ENCODE results near the gene CDKL5.
"Not testable (repeated sequence)": the region's sequence is repeated elsewhere in the genome, so short reads cannot be mapped to it uniquely, and the experiment has no call there.

CDKL5 gene

DNA sequence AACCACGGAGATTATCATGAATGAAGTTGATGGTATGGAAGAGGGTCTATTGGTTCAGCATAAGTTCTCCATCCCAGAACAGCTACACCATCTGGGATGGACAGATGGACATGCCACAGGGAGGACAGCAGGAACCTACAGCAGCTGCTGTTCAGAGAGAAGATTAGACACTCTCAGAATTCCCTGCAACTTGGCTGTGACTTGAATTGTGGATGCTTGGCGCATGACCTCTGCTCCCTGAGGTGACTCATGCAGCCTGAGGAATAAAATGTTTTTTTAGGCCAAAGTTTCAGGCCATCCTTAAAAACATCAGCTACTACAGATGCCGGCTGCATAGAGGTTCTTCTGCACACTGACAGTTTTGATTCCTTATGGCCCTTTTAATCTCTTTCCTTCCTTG is 149.2 kb downstream of the CDKL5 start:
- no peak for DNase-seq

DNA sequence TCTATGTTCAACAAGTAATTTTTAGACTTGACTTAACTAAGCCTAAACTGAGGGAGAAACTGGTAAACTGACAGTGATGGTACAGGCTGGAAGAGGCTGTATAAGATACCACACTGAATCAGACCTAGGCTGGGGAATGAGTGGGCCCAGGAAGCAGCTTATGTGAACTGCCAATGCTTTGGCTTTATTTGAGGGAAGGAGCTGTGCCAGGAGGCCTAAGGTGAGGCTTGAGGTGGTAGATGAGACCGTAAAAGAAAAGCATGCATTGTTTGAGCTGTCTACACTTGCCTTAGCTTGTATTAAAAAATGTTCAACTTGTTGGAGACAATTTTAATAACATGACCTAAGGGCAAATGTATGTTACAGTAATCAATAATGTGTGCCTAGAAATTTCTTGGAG is 150.3 kb downstream of the CDKL5 start:
- no peak for DNase-seq

DNA sequence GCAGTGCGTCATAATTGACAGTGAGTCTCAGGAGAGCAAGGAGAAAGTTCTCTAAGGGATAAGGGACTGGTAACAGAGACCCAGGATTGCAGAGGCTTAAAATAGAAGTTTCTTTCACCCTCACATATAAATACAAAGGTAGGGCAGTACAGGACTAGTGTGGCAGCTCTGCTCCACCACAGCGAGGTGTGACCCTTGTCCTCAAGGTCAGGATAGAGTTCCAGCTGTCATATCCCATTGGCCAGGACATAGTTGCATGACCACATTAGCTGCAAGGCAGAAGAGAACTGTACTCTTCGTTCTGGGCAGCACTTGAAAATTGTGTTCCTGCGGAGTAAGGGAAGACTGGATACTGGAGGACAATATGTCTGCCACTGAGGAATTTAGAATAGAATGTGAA is 152.0 kb downstream of the CDKL5 start:
- DNase-seq, result no peak

DNA sequence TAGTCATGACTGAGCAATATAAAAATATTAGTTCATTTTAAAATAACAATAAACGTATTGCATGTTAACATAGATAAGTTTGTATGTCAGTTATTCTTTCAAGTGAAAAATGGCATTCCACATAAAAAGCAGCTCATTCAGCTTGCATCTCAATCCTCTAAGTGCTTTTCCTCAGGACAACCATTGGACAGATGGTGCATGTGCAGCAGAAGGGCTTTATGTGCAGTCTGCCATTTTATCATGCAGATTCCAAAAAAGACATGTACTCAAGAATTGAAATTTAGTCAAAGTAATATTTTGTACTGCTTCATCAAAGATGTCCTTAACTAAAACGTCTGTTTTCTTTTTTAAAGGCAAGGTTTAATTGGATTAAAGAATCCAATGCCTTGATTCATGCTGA is 153.1 kb downstream of the CDKL5 start:
- DNase-seq, result no peak

DNA sequence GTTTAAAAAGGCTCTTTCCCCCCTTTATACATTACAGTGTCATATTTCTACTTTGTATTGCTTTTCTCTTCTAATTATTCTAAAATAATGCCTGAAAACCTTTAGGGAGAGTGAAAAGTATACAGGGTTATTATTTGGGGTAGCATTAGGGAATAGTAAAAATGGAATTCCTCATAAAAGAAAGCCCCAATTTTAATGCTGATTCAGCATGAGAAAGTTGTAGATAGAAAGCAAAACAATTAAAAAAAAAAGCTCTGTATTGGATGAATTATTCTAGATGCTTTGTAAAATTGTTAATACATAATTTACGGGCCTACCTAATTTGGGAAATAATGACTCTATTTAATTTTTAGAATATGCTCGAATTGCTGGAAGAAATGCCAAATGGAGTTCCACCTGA is 154.1 kb downstream of the CDKL5 start:
- no peak for DNase-seq

DNA sequence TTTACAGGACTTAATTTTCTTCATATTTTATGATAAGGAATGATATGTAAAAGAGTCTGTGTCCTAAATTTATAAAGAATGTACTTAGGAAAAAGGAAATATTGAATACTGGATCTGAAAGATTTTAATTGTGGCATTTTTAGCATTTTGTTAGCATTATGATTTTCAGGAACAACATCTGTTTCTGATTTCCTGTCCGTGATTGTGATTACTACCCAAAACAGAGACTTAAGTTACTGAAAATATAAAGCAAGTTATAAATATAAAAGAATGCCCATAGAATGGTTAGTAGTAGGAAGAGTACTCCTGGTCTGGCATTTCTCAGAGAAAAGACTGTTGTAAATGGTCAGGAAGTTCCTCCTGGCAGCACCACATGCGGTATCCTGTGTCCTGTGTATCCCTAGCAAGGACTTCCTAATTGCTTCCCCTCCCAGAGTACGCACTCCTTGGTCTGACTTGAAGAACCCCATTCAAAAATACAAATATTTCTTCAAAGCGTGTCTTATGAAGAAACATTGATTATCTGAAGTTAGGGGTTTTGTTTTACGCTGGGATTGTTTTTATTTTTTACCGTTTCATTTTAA is 157.6 kb downstream of the CDKL5 start:
- DNase-seq, result no peak

DNA sequence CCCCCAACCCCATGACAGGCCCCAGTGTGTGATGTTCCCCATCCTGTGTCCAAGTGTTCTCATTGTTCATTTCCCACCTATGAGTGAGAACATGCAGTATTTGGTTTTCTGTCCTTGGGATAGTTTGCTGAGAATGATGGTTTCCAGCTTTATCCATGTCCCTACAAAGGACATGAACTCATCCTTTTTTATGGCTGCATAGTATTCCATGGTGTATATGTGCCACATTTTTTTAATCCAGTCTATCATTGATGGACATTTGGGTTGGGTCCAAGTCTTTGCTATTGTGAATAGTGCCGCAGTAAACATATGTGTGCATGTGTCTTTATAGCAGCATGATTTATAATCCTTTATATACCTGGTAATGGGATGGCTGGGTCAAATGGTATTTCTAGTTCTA is 163.9 kb downstream of the CDKL5 start:
- not testable (repeated sequence) for DNase-seq

DNA sequence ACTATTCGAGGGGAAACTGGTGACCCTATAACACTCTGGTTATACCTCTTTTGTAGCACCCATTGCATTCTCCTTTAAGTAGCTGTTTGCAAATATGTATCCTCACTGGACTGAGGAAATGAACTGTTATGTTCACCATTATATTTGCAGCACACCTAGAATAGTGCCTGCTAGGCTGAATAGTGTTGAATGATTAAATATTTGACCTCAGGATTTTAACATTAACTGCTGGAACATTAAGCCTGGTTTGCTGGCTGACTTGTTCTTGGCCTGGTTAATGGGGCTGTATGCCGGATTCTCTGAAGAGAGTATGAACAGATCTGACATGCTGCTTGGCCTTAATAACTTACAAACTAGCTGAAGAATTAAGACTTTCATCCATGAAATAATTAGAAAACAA is 166.4 kb downstream of the CDKL5 start:
- DNase-seq, result no peak

DNA sequence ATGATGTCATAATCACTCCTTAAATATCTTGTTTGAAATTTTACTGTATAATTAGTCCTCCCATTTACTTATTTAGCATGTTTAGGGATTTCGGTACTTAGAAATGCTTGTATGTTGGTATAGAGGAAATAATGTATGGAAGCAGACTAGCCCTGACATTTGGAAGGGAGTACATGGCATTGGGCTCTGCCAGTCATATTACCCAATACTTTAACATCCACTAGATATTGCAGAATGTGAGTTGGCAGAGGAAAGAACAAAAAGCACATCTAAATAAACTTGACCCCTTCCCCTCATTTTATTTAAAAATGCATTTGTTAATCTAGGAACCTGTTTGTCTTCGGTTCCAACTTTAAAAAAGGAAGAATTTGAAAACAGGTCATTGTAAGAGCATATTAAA is 168.7 kb downstream of the CDKL5 start:
- DNase-seq, result no peak

DNA sequence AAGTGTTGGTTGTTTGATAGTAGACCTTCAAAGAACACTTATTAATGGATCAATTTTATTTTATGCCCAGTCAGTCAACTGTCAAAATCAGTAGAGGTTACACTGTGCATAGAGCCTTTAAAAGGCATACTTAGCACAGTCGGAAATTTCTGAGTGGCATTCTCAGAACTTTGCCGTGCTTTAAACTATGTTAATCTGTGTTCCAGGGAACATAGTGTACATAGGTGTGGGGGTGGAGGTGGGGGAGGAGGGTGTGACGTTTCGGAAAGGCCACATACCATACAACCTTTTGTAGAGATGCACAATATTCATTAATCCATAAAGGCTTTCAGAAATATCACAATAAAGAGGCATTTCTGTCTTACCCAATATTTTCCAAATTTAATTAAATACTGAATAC is 170.7 kb downstream of the CDKL5 start:
- no peak for DNase-seq

DNA sequence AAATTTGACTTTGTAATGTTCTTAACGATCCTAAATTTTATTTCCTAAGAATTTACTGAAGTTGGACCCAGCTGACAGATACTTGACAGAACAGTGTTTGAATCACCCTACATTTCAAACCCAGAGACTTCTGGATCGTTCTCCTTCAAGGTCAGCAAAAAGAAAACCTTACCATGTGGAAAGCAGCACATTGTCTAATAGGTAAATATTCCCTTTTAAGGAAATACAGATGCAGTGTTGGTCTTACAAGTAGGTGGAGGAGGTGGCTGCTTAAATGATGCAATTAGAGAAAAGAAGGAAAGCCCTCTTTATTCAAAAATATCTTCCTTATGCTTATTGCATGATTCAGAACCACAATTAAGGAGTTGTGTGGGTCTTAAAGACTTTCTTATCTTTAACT is 173.0 kb downstream of the CDKL5 start:
- DNase-seq, result no peak

DNA sequence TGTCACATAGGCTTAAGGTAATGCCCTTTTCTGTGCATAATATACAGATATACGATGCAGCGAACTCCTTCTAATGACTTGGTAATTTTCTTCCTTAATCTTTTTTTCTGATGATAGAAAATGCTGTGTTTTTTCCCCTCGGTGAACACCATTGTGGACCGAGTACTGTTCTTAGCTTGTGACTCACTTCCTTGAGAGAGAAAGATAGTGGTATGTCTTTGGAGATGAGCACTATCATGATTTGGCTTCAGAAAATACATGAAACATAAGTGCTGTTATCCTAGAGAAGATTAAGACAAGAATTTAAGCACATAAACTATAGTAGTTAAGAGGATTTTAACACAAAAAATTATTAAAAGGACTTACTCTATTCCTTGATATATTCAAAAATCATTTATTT is 182.6 kb downstream of the CDKL5 start:
- DNase-seq, result no peak

DNA sequence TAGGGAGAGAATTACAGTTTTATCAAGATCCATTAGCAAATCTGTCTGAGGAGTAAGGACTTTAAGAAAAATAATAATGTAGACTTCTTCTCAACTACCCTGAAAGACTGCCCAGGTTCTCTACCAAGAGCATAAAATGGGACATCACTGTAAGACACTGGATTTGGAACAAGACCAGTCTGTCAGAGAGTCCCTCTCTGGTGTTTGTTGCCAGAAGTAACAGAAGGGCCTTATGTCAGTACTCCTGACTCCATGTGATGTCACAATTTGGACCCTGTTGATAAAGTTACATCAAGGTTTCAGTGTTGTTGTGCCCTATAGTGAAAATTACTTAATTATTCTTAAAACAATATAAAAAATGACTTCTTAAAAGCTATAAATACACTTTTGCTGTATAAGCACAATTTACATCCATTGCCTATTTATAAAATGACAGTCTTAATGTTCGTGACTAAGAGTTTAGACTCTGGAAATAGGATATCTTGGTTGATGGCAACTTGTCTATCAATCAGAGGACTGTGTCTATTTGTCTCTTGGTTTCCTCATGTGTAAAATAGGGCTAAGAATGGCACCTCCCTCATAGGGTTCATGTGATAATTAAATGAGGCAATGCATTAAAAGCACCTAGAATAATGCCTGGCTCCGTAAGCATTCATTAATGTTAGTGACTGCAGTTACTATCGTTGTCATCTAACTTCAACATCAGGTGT is 188.7 kb downstream of the CDKL5 start:
- no peak for DNase-seq

DNA sequence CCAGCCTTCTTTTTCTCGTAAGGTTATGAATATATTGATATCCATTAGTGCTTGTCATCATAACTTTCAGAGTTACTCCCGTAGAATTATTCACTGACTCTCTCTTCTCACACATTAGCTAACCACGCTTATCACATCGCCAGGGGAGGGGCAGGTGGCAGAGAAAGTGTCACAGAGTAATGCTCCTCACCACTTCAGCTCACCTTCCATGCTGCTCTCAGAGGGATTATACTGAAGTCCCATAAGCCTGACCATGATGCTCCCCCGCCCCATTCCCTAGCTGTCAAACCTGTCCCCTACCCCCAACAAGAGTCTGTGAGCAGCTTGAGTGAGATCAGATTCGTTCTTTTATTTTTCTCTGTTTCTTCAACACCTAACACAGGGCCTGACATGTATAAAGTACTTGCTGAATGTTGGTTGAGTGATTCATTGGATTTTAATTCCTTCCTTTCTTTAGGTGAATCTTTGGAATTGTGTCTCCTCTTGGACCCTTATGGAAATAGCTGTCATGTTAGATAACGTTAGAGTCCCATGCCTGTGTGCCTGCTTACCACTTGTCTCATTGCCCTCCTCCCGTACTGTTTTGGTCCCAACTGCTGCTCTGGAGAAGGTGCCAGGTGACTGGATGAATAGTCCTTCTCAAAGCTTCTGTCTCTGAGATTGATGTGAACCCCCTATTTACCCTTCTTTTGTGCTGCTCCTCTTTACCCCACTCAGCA is 191.4 kb downstream of the CDKL5 start:
- no peak for DNase-seq

DNA sequence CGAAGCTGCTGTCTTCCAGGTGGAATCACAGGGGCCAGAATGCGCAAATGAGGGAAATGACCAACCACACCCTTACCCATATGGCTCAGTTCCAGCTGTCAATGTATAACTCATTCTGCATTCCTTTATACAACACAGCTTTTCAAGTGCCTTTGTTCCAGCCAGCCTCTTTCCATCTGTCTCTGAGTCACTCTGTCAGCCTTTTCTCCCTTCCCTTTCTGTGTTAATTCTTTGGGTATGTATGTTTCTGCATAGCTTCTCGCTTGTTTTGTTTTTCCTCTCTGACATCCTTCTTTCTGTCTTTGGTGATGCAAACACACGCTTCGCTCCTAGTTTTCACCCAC is 192.0 kb downstream of the CDKL5 start:
- no peak for DNase-seq

DNA sequence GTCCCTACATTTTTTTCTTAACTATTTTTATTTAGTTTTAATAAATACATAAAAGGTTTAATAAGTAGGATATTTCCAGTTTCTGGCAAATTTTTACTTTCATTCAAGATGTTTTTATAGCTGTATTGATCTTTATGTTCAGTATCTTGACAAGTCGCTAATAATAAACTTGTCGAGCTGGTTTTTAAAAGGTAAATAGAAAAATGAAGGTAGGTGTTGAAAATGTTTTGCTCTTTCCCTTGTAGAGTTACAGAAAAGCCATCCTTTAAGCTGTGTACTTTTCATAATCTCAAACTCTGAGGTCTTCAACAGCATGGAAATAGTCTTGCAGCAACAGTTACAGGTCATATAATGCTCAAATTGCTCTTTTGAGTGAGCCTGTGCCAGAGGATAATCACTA is 193.9 kb downstream of the CDKL5 start:
- no peak for DNase-seq

DNA sequence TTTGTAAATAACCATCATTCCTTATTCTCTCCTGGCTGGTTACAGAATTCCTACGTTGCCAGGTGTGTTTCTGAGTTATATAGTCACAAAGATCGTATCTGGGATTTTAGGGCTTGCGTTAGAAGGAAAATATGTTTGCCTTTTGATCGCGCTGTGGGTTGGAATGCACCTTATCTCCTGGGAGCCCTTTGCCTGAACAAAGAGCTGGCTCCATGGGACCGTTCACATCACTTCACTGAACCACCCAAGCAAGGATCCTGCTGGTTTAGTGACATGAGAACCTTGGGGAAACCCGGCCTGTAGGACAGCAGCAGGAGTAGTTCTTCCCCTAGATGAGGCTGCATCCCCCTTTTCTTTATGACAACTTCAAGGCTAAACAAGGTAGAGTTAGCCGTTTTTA is 194.9 kb downstream of the CDKL5 start:
- DNase-seq, result no peak

DNA sequence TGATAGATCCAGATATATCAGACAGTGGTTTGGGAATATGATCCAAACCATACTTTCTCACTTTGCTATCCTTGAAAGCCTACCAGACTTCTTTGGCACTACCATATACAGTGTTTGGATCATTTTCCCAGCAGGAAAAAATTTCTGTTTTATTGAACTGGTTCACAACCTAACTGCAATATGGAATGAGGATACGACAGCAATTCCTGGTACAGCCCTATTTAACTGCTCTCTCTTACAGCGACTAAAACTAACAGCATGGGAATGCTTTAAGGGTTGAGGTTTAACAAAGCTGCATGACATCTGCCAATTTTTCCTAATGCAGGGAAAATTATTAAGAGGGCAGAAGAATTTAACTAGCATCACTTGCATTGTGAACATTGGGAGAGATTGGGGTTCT is 199.2 kb downstream of the CDKL5 start:
- no peak for DNase-seq

DNA sequence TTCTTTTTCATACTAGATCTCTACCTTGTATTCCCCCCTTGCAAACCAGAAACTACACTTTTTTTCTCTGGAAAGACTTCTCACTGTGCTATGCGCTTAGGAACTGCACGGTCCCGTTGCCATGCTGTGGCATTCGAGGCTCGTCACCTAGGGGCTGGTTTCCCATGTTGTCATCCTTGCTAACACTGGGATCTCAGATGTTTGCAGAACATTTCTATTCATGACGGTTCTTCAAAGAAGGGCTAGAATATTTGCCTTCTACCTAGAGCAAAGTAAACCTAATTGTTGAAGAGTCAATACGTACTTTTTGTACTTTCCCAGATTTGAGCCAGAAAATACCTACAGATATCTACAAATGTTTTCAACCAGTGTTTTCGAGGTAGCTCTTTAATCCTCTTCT is 205.5 kb downstream of the CDKL5 start:
- no peak for DNase-seq

DNA sequence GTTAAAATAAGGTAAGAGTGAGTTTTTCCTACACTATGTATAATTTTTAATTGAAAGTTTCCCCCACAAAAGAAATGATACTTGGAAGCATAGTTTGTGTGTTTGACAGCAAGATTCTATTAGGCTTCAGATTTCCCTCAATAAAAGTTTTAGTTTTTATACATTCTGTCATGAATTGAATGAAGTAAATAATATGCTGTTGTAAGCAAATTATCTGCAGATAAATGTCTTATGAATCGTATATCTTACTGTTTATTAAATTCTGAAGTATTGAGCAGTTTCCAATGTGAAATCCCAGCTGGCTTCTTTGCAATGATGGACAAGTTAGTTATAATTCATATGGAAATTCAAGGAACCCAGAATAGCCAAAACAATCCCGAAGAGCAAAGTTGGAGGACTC is 213.0 kb downstream of the CDKL5 start:
- DNase-seq, result no peak

DNA sequence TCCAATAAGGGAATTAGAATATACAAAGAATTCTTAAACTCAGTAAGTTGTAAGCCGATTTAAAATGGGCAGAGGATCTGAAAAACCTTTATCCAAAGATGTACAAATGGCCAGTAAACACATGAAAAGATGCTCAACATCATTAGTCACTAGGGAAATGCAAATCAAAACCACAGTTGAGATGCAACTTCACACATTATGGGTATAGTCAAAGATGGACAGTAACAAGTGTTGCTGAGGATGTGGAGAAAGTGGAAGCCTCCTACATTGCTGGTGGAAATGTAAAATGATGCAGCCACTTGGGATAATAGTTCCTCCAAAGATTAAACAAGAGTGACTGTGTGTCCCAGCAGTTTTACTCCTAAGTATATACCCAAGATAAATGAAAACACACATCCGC is 213.9 kb downstream of the CDKL5 start:
- no peak for DNase-seq

DNA sequence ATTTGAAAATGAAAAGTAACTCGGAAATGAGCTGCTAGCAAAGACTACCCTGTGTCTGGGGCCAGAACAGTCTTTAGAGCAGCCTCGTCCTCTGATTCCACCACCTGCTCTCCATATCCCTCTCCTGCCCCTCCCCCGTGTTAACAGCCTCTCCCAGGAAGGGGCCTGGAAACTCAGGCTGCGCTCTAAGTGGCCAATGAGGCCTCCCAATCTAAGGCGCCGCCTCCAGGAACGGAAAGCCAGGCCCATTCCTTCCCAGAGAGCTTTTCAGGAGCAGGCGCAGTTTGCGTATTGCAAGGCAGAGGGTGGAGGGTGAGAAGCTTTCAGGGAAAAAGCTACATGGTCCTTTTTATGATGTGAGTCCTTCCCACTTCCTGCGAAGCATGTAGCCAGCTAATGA is 215.3 kb downstream of the CDKL5 start:
- DNase-seq, result peak in 4 of 58 donors; percentile 0 to 6 (median 4)

DNA sequence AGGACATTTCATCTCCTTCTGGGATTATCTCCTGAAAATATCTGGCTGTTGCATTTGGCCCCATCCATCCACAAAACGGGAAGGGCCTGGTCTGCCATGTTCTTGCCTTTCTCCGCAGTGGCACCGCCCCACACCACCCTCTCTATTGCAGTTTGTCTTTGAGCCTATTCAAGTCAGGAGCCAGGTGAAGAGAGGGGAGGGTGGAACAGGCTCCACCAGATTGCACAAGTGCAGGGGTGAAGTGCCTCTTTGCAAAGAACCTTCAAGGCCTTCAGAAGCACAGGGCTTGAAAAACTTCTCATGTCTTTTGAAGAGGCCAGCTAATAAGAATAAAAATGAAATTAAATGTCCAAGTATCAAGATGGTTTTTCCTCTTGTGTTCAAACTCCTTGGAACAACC is 217.8 kb downstream of the CDKL5 start:
- DNase-seq, result no peak
